Astrocyte (in vitro differentiated cells and primary cell): ENCODE measurements around the gene CLASP1. TPM values are rescaled to one million over a fixed set of nuclear protein-coding genes. Genes with fewer than 3 reads are reported as not detected.
"Not testable (repeated sequence)": the region's sequence is repeated elsewhere in the genome, so short reads cannot be mapped to it uniquely, and the experiment has no call there.

Experiments
- DNase-seq: peaks from one replicate; pipeline ENCODE4 v3.0.0-alpha.2; 2010; ENCODE audit warnings: low read depth
- FAIRE-seq: peaks from 2 replicates; lab custom pipeline; 2011; peaks lifted over from hg19 to GRCh38; lab: Jason Lieb, UNC
- H2AFZ ChIP-seq: 2 replicates; pipeline ENCODE4 v1.6.0; 2012; ENCODE audit warnings: low read depth, low read length, inconsistent platforms
- H3K27ac ChIP-seq: 2 replicates; pipeline ENCODE4 v1.5.1; 2011; ENCODE audit warnings: low read depth, low read length, inconsistent platforms
- H3K27me3 ChIP-seq: 2 replicates; pipeline ENCODE4 v1.6.0; 2011; ENCODE audit warnings: low read length, inconsistent platforms; ENCODE audit not compliant: insufficient read depth
- H3K36me3 ChIP-seq: 2 replicates; pipeline ENCODE4 v1.5.1; 2011; ENCODE audit warnings: low read length, inconsistent platforms; ENCODE audit not compliant: insufficient read depth
- H3K4me1 ChIP-seq: 2 replicates; pipeline ENCODE4 v1.5.1; 2011; ENCODE audit warnings: low read length, inconsistent platforms; ENCODE audit not compliant: insufficient read depth
- H3K4me2 ChIP-seq: 2 replicates; pipeline ENCODE4 v1.6.0; 2012; ENCODE audit warnings: low read length, inconsistent platforms
- H3K4me3 ChIP-seq: 2 replicates; pipeline ENCODE4 v1.5.1; 2011; ENCODE audit warnings: low read depth, mild to moderate bottlenecking, low read length, inconsistent platforms; ENCODE audit not compliant: insufficient read depth
- H3K79me2 ChIP-seq: 2 replicates; pipeline ENCODE4 v1.6.0; 2012; ENCODE audit warnings: mild to moderate bottlenecking, low read length, inconsistent platforms; ENCODE audit not compliant: insufficient read depth
- H3K9ac ChIP-seq: 2 replicates; pipeline ENCODE4 v1.6.0; 2012; ENCODE audit warnings: mild to moderate bottlenecking, low read length, inconsistent platforms
- H3K9me3 ChIP-seq: 2 replicates; pipeline ENCODE4 v1.5.1; 2012; ENCODE audit warnings: low read depth, mild to moderate bottlenecking, low read length, inconsistent platforms; ENCODE audit not compliant: insufficient read depth
- H4K20me1 ChIP-seq: 2 replicates; pipeline ENCODE4 v1.6.0; 2012; ENCODE audit warnings: low read length, inconsistent platforms; ENCODE audit not compliant: insufficient read depth
- H3K27ac Mint-ChIP-seq: one replicate; pipeline ENCODE4 v1.8.0; 2021; ENCODE audit warnings: mild to moderate bottlenecking, mixed read lengths; ENCODE audit not compliant: unreplicated experiment
- H3K27me3 Mint-ChIP-seq: one replicate; pipeline ENCODE4 v1.8.0; 2021; ENCODE audit warnings: low read depth, mixed read lengths; ENCODE audit not compliant: unreplicated experiment
- H3K36me3 Mint-ChIP-seq: one replicate; pipeline ENCODE4 v1.8.0; 2021; ENCODE audit warnings: low read depth, mixed read lengths; ENCODE audit not compliant: unreplicated experiment
- H3K4me1 Mint-ChIP-seq: one replicate; pipeline ENCODE4 v1.8.0; 2021; ENCODE audit warnings: low read depth, mixed read lengths; ENCODE audit not compliant: unreplicated experiment
- H3K4me3 Mint-ChIP-seq: one replicate; pipeline ENCODE4 v1.8.0; 2021; ENCODE audit warnings: mild to moderate bottlenecking, moderate library complexity, mixed read lengths; ENCODE audit not compliant: unreplicated experiment
- H3K9me3 Mint-ChIP-seq: one replicate; pipeline ENCODE4 v1.8.0; 2021; ENCODE audit warnings: mild to moderate bottlenecking, mixed read lengths; ENCODE audit not compliant: unreplicated experiment
- EZH2 ChIP-seq: IDR thresholded peaks from 2 replicates; pipeline ENCODE4 v1.6.1; 2012; ENCODE audit warnings: mild to moderate bottlenecking, low read length, inconsistent platforms; ENCODE audit not compliant: insufficient read depth
- total RNA-seq: library from RNA; stranded (reverse); gene quantifications from 2 replicates; pipeline ENCODE4 v1.2.1, GENCODE V29; 2021
- TF ChIP-seq, protein P1 (sequence below): IDR thresholded peaks from 2 replicates; pipeline ENCODE4 v1.5.1; 2011; ENCODE audit warnings: low read depth, mild to moderate bottlenecking, inconsistent platforms, low read length, moderate library complexity; ENCODE audit not compliant: insufficient read depth

CLASP1 gene
- total RNA-seq, 1 donor from 2014 or later = 56.7 TPM

DNA sequence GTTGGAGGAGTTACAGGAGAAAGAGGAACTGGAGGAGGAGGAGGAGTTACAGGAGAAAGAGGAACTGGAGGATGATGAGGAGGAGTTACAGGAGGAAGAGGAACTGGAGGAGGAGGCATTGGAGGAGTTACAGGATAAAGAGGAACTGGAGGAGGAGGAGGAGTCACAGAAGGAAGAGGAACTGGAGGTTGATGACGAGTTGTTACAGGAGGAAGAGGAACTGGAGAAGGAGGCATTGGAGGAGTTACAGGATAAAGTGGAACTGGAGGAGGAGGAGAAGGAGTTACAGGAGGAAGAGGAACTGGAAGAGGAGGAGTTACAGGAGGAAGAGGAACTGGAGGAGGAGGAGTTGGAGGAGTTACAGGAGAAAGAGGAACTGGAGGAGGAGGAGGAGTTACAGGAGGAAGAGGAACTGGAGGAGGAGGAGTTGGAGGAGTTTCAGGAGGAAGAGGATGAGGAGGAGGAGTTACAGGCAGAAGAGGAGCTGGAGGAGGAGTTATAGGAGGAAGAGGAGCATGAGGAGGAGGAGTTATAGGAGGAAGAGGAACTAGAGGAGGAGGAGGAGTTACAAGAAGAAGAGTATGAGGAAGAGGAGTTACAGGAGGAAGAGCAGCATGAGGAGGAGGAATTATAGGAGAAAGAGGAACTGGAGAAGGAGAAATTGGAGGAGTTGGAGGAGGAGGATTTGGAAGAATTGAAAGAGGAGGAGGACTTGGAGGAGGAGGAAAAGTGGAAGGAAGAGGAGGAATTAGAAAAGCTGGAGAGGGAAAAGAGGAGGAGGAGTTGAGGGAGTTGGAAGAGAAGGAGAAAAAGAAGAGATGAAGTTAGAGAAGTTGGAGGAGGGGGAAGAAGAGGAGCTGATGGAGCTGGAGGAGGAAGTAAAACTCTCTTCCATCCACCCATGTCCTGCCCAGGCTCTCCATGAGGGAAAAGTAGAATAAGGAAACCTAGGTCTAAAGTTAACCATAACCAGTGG, 37.2 kb downstream of the CLASP1 start:
- Histone ChIP-seq H3K27me3 (no peaks in the 10 kb centered on the region), H3K4me2 (no peak overlapping the region), H3K36me3 (no peaks in the 10 kb centered on the region), H3K9me3 (no peaks in the 10 kb centered on the region), H2AFZ (no peak overlapping the region), H3K4me1 (no peaks in the 10 kb centered on the region), H3K4me3 (no peak overlapping the region), H3K9ac (no peak overlapping the region), H4K20me1 (peaks cover 86% of the 10 kb centered on the region), H3K79me2 (peaks cover 68% of the 10 kb centered on the region), H3K27ac (no peak overlapping the region)
- no peak overlapping the region for H3K27ac Mint-ChIP-seq
- peaks cover 8% of the 10 kb centered on the region for H3K36me3 Mint-ChIP-seq
- FAIRE-seq (no peak), DNase-seq (no peak)
- no peaks in the 10 kb centered on the region for H3K27me3 Mint-ChIP-seq
- no peak overlapping the region for H3K4me3 Mint-ChIP-seq
- peaks cover 2% of the 10 kb centered on the region for H3K9me3 Mint-ChIP-seq
- H3K4me1 Mint-ChIP-seq = peaks cover 10% of the 10 kb centered on the region
- TF ChIP-seq, protein P1, sequence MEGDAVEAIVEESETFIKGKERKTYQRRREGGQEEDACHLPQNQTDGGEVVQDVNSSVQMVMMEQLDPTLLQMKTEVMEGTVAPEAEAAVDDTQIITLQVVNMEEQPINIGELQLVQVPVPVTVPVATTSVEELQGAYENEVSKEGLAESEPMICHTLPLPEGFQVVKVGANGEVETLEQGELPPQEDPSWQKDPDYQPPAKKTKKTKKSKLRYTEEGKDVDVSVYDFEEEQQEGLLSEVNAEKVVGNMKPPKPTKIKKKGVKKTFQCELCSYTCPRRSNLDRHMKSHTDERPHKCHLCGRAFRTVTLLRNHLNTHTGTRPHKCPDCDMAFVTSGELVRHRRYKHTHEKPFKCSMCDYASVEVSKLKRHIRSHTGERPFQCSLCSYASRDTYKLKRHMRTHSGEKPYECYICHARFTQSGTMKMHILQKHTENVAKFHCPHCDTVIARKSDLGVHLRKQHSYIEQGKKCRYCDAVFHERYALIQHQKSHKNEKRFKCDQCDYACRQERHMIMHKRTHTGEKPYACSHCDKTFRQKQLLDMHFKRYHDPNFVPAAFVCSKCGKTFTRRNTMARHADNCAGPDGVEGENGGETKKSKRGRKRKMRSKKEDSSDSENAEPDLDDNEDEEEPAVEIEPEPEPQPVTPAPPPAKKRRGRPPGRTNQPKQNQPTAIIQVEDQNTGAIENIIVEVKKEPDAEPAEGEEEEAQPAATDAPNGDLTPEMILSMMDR = no peak
- no peak for TF ChIP-seq EZH2

DNA sequence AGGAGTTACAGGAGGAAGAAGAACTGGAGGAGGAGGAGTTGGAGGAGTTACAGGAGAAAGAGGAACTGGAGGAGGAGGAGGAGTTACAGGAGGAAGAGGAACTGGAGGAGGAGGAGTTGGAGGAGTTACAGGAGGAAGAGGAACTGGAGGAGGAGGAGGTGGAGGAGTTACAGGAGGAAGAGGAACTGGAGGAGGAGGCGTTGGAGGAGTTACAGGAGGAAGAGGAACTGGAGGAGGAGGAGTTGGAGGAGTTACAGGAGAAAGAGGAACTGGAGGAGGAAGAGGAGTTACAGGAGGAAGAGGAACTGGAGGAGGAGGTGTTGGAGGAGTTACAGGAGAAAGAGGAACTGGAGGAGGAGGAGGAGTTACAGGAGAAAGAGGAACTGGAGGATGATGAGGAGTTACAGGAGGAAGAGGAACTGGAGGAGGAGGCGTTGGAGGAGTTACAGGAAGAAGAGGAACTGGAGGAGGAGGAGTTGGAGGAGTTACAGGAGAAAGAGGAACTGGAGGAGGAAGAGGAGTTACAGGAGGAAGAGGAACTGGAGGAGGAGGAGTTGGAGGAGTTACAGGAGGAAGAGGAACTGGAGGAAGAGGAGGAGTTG, 38.1 kb downstream of the CLASP1 start:
- not testable (repeated sequence) for H3K36me3 Mint-ChIP-seq, H3K4me2 ChIP-seq, H3K36me3 ChIP-seq, H3K27me3 Mint-ChIP-seq, FAIRE-seq, H3K4me1 ChIP-seq, H3K9me3 Mint-ChIP-seq, DNase-seq, H3K27ac ChIP-seq, H2AFZ ChIP-seq, H3K9me3 ChIP-seq, H3K27ac Mint-ChIP-seq, H3K27me3 ChIP-seq, H3K9ac ChIP-seq, H3K4me1 Mint-ChIP-seq, H3K4me3 ChIP-seq, H3K4me3 Mint-ChIP-seq
- peaks cover 65% of the 10 kb centered on the region for H3K79me2 ChIP-seq
- H4K20me1 ChIP-seq = peaks cover 82% of the 10 kb centered on the region

DNA sequence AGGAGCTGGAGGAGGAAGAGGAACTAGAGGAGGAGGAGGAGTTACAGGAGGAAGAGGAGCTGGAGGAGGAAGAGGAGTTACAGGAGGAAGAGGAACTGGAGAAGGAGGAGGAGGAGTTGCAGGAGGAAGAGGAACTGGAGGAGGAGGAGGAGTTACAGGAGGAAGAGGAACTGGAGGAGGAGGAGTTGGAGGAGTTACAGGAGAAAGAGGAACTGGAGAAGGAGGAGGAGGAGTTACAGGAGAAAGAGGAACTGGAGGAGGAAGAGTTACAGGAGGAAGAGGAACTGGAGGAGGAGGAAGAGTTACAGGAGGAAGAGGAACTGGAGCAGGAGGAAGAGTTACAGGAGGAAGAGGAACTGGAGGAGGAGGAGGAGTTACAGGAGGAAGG, 38.8 kb downstream of the CLASP1 start:
- Mint-ChIP-seq H3K4me1 (peaks cover 16% of the 10 kb centered on the region), H3K36me3 (peaks cover 11% of the 10 kb centered on the region)
- H3K36me3 ChIP-seq, FAIRE-seq, H3K4me3 ChIP-seq, H3K27me3 Mint-ChIP-seq, DNase-seq, H3K9ac ChIP-seq, H3K27ac ChIP-seq, H3K27me3 ChIP-seq, H2AFZ ChIP-seq, H3K9me3 ChIP-seq, H3K4me2 ChIP-seq, H3K4me3 Mint-ChIP-seq, H3K4me1 ChIP-seq, H3K9me3 Mint-ChIP-seq, H3K27ac Mint-ChIP-seq: not testable (repeated sequence)
- peaks cover 86% of the 10 kb centered on the region for H4K20me1 ChIP-seq
- H3K79me2 ChIP-seq = peaks cover 67% of the 10 kb centered on the region
